Aorta (tissue), 5 donors: ENCODE measurements around the gene SMYD3. TPM values are rescaled to one million over a fixed set of nuclear protein-coding genes. Genes with fewer than 3 reads are reported as not detected.
A peak's percentile ranks its signal among the peaks of the same experiment; 100 is the strongest.

ENCODE experiments used
- ATAC-seq: fragments of 200-7000 bp; cut with Tn5 transposase; one replicate; pipeline ENCODE4 v1.9.1; 2022; ENCODE audit warnings: moderate library complexity; ENCODE audit not compliant: low FRiP score
- DNase-seq, 2 donors: peaks; one replicate each; pipeline ENCODE4 v3.0.0-alpha.2; 2020
- H3K27ac ChIP-seq, 2 donors: one replicate each; pipeline ENCODE4 v1.5.1; 2013; ENCODE audit warnings: low read length in 2 of 2, mild to moderate bottlenecking in 2 of 2, moderate library complexity in 2 of 2, control low read depth in 1 of 2, inconsistent platforms in 1 of 2, low read depth in 1 of 2
- H3K27me3 ChIP-seq, 2 donors: one replicate each; pipeline ENCODE4 v1.6.1; 2013; ENCODE audit warnings: control low read depth in 1 of 2, low read length in 1 of 2, mild to moderate bottlenecking in 1 of 2, moderate library complexity in 1 of 2; ENCODE audit not compliant: insufficient read depth in 2 of 2, control insufficient read depth in 1 of 2
- H3K36me3 ChIP-seq, 2 donors: one replicate each; pipeline ENCODE4 v1.6.1; 2013; ENCODE audit warnings: control low read depth in 1 of 2, low read length in 1 of 2, mild to moderate bottlenecking in 1 of 2; ENCODE audit not compliant: insufficient read depth in 2 of 2, control insufficient read depth in 1 of 2
- H3K4me1 ChIP-seq, 2 donors: one replicate each; pipeline ENCODE4 v1.6.1; 2013; ENCODE audit warnings: low read length in 2 of 2, control low read depth in 1 of 2, mild to moderate bottlenecking in 1 of 2, moderate library complexity in 1 of 2; ENCODE audit not compliant: insufficient read depth in 2 of 2, control insufficient read depth in 1 of 2
- H3K4me3 ChIP-seq, 2 donors: one replicate each; pipeline ENCODE4 v1.5.1; 2013; ENCODE audit warnings: low read length in 2 of 2, control low read depth in 1 of 2, mild to moderate bottlenecking in 1 of 2
- H3K9me3 ChIP-seq: one replicate; pipeline ENCODE4 v1.6.1; 2013; ENCODE audit warnings: mild to moderate bottlenecking, low read length; ENCODE audit not compliant: control insufficient read depth
- WGBS, 2 donors: extraction: QIAGEN DNeasy Blood & Tissue Kit; methylation state at CpG; one replicate each; pipeline ENCODE4 v1.1.7; 2013; 5-methylcytosine and 5-hydroxymethylcytosine counted together
- intact Hi-C, 2 donors: fragments of 100-400 bp; cut with DNase I; formaldehyde crosslinking; loops; one replicate each; pipeline versions ENCODE4 v1.14.2 to v1.15.0; 2022
- long read RNA-seq, 2 donors: library from polyadenylated mRNA; unstranded; transcript quantifications; one replicate each; pipeline ENCODE4 v2.0.0, GENCODE V29; 2020 to 2021
- polyA plus RNA-seq, 2 donors: library from polyadenylated mRNA; stranded (reverse); fragments of 200-250 nt; gene quantifications; one replicate each; pipeline ENCODE4 v1.2.3, GENCODE V29; 2013
- total RNA-seq, 2 donors: library from RNA; stranded (reverse); fragmentation: NEBNext Ultra II Directional; extraction: Animal tissue kit (Norgen Biotek cat#: 25700); gene quantifications; one replicate each; pipeline ENCODE4 v1.2.1, GENCODE V29; 2021
- donor health status: healthy with polysubstance abuse.
- donor health status: Bipolar disorder and iron deficiency.
- donor health status: DM: no; HTN: no; CAD: no.
- donor health status: DM: no; HTN: no; CAD: no.
- donor health status: DM: yes; HTN: yes; CAD: no.

The SMYD3 gene
- total RNA-seq (10 to 100 TPM; 11.5 to 29.1 TPM), polyA plus RNA-seq (10 to 100 TPM in 1 of 2 donors, 1 to 10 TPM in 1; 6.0 to 10.7 TPM)
- long read RNA-seq, donor 1, partial matches to known transcripts = 2 of 13 reads
- long read RNA-seq, donor 1, other reads (novel, unspliced or antisense) = 11 of 13 reads
- long read RNA-seq, donor 2, partial matches to known transcripts = 0 of 32 reads
- long read RNA-seq, donor 2, other reads (novel, unspliced or antisense) = 32 of 32 reads

DNA sequence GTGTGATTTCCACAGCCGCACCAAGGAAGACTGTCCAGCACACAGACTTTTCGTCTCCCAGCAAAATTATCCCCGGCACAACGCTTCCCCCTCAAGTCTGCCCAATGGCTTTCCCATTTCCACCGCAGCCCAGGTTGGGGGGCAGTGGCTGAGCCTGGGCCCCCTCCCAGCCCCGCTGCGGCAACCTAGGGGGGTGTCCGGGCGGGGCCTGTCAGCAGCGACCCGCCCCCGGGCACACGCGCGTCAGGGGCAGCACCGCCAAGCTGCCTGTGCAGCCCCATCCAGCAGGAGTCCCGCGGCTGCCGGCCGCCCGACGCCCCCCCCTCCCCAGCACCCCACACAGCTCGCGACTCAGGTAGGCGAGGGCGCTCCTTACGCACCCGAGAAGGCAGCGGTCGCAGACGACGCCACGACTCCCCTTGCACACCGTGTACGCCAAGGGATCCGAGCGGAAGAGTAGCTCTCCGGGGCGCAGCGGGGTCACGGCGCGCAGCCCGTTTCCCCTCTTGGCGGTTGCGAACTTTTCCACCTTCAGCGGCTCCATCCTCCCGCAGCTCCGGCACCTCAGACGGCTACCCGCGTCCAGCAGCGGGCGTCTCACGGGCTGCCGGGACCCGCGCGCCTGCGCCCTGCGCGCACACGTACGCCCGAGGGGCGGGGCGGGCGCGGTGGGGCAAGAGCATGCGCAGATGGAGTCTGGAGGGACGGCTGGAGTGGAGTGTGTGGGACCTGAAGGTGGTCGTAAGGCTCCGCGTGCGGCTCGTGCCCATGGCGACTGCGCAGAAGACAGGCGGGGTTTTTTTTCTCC, at the start of gene SMYD3:
SMYD3 (minus strand) TSS at position 606 of the 808 bp plus-strand sequence.
- Histone ChIP-seq H3K27ac (no peak within 1 kb of the TSS), H3K4me1 (no peaks in the 10 kb centered on the region), H3K9me3 (no peaks in the 10 kb centered on the region), H3K27me3 (no peaks in the 10 kb centered on the region), H3K4me3 (peak within 1 kb of the TSS; percentile 51 to 72), H3K36me3 (no peaks in the 10 kb centered on the region)
- intact Hi-C loops = loop anchor here in 1 of 2 donors (5.0 kb wide), 1 partner anchor 190 kb away; no protein-coding TSS in a partner anchor
- ATAC-seq = peak; percentile 95
- DNase-seq = peak; percentile 76 to 92
- WGBS, 2 donors = 1% methylated on average over 65 to 79 of the region's 79 CpGs

DNA sequence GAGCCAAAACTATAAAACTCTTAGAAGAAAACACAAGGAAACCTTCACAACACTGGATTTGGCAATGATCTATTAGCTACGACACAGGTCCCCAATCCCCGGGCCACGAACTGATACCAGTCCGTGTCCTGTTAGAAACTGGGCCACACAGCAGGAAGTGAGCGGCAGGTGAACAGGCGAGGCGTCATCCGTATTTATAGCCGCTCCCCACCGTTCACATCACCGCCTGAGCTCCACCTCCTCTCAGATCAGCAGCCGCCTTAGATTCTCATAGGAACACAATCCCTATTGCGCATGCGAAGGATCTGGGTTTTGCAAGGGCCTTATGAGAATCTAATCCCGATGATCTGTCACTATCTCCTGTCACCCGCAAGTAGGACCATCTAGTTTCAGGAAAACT, 47.1 kb upstream of the SMYD3 start:
- Histone ChIP-seq H3K36me3 (peaks cover 0 to 7% of the 10 kb centered on the region in 2 donors), H3K27ac (no peak overlapping the region), H3K4me1 (no peaks in the 10 kb centered on the region), H3K27me3 (no peaks in the 10 kb centered on the region), H3K4me3 (no peak overlapping the region), H3K9me3 (no peaks in the 10 kb centered on the region)
- no peak for DNase-seq
- intact Hi-C loops = no loop called here
- WGBS, 2 donors = 96 to 97% methylated on average over 16 of the region's 16 CpGs
- ATAC-seq = no peak

GRCh38 chr1:246552110-246552509, 45.0 kb upstream of the SMYD3 start:
- H3K4me3 ChIP-seq = no peak overlapping the region
- H3K27ac ChIP-seq = no peak overlapping the region
- no peaks in the 10 kb centered on the region for H3K27me3 ChIP-seq
- 93 to 98% methylated on average over 6 of the region's 6 CpGs for WGBS, 2 donors
- H3K9me3 ChIP-seq = no peaks in the 10 kb centered on the region
- no peak for ATAC-seq
- no peak for DNase-seq
- intact Hi-C loops = no loop called here
- H3K36me3 ChIP-seq = peaks cover 0 to 7% of the 10 kb centered on the region in 2 donors
- no peaks in the 10 kb centered on the region for H3K4me1 ChIP-seq

DNA sequence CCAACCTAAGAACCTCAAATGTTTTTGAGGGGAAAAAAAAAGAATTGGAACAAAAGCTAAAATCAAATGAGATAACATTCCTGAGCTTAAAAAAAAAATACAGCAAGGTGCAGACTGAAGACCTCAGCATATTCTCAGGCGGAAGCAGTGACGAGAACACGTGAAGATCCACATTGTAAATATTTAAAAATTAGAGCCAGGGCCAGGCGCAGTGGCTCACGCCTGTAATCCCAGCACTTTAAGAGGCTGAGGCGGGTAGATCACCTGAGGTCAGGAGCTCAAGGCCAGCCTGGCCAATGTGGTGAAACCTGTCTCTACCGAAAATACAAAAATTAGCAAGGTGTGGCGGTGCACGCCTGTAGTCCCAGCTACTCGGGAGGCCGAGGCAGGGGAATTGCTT, 43.3 kb upstream of the SMYD3 start:
- ATAC-seq = no peak
- peaks cover 0 to 7% of the 10 kb centered on the region in 2 donors for H3K36me3 ChIP-seq
- no peak overlapping the region for H3K4me3 ChIP-seq
- intact Hi-C loops = no loop called here
- no peak for DNase-seq
- no peak overlapping the region for H3K27ac ChIP-seq
- H3K9me3 ChIP-seq = no peaks in the 10 kb centered on the region
- 66 to 70% methylated on average over 11 of the region's 11 CpGs for WGBS, 2 donors
- H3K4me1 ChIP-seq = no peaks in the 10 kb centered on the region
- H3K27me3 ChIP-seq = no peaks in the 10 kb centered on the region

GRCh38 chr1:246549665-246550064, 42.6 kb upstream of the SMYD3 start:
- ATAC-seq (no peak), DNase-seq (no peak)
- Histone ChIP-seq H3K4me3 (no peak overlapping the region), H3K27me3 (no peaks in the 10 kb centered on the region), H3K4me1 (no peaks in the 10 kb centered on the region), H3K36me3 (peaks cover 2 to 4% of the 10 kb centered on the region in 2 donors), H3K9me3 (no peaks in the 10 kb centered on the region), H3K27ac (no peak overlapping the region)
- intact Hi-C loops = no loop called here
- WGBS, 2 donors = 34 to 37% methylated on average over 4 of the region's 4 CpGs

DNA sequence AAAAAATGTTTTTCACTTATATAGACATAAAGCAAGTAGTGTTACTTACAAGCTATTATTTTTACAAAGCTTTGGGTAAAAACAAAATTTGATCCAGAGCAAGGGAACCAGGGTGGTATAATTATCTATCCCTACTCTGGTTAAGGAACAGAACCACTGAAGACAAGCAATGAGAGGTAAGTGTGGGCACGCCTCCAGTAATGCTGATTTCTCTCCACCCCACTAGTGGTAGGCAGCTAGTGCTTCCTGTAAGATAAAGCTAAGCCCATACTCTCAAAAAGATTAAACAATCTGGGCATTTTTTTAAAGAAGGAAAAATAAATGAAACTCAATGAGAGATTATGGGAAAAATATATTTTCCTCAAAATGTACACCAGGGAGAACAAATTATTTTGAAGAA, 36.9 kb upstream of the SMYD3 start:
- no peak for DNase-seq
- intact Hi-C loops = no loop called here
- H3K4me3 ChIP-seq = no peak overlapping the region
- no peaks in the 10 kb centered on the region for H3K27me3 ChIP-seq
- H3K9me3 ChIP-seq = no peaks in the 10 kb centered on the region
- H3K27ac ChIP-seq = no peak overlapping the region
- no peak for ATAC-seq
- H3K4me1 ChIP-seq = no peaks in the 10 kb centered on the region
- H3K36me3 ChIP-seq = peaks cover 2 to 6% of the 10 kb centered on the region in 2 donors
- WGBS, 2 donors = 87 to 96% methylated on average over 1 of the region's 1 CpG

- DNase-seq (no peak), ATAC-seq (no peak)
- intact Hi-C loops = no loop called here
- WGBS, 2 donors = 86 to 90% methylated on average over 7 of the region's 7 CpGs
- peaks cover 2 to 6% of the 10 kb centered on the region in 2 donors for H3K36me3 ChIP-seq
- no peaks in the 10 kb centered on the region for H3K9me3 ChIP-seq
- H3K27ac ChIP-seq = no peak overlapping the region
- H3K4me1 ChIP-seq = no peaks in the 10 kb centered on the region
- H3K27me3 ChIP-seq = no peaks in the 10 kb centered on the region
- H3K4me3 ChIP-seq = no peak overlapping the region
Observed at GRCh38 chr1:246540738-246541491, 33.8 kb upstream of the SMYD3 start.

- intact Hi-C loops = no loop called here
- Histone ChIP-seq H3K36me3 (peaks cover 0 to 5% of the 10 kb centered on the region in 2 donors), H3K9me3 (no peaks in the 10 kb centered on the region), H3K27me3 (no peaks in the 10 kb centered on the region), H3K27ac (no peak overlapping the region), H3K4me3 (no peak overlapping the region), H3K4me1 (no peaks in the 10 kb centered on the region)
- 90 to 97% methylated on average over 3 of the region's 3 CpGs for WGBS, 2 donors
- DNase-seq (no peak), ATAC-seq (no peak)
Observed at GRCh38 chr1:246537887-246538286, 30.8 kb upstream of the SMYD3 start.
